SK-N-SH (cell line): ENCODE data around the gene SPTBN1. TPM values are rescaled to one million over a fixed set of nuclear protein-coding genes. Genes with fewer than 3 reads are reported as not detected.
A peak's percentile ranks its signal among the peaks of the same experiment; 100 is the strongest.

Source experiments
- CTCF ChIA-PET: fragments of 300-600, 350-600 bp; formaldehyde crosslinking; extraction: SDS; loops from one replicate; lab custom pipeline; 2021; lab: Yijun Ruan, JAX
- POLR2A ChIA-PET: fragments of 350-600 bp; sonication (Branson Sonifier 250); formaldehyde crosslinking; extraction: SDS; loops from one replicate; lab custom pipeline; 2020; ENCODE audit warnings: antibody characterized with exemption, inconsistent platforms; lab: Yijun Ruan, JAX
- DNase-seq: peaks from one replicate; pipeline ENCODE4 v3.0.0; 2012
- H2AFZ ChIP-seq: fragments of 200-600 bp; sonication (generic); 2 replicates; pipeline ENCODE4 v1.8.1; 2016; ENCODE audit warnings: antibody characterized with exemption, mild to moderate bottlenecking, low read depth
- H3F3A ChIP-seq: fragments of 200-600 bp; sonication (generic); replicated peaks from 2 replicates; pipeline ENCODE3; 2016; ENCODE audit warnings: antibody characterized with exemption, mild to moderate bottlenecking; ENCODE audit not compliant: insufficient read depth
- H3K27ac ChIP-seq, 2 experiments: fragments of 200-500 bp in 1 of 2; fragments of 200-600 bp in 1 of 2; sonication (Bioruptor generic) in 1 of 2; sonication (generic), shearing (Covaris generic) in 1 of 2; 2 replicates each; pipeline versions ENCODE4 v1.5.1 to v1.6.1; 2014 to 2016; ENCODE audit warnings: low read depth in 2 of 2, inconsistent platforms in 1 of 2, low read length in 1 of 2, mild to moderate bottlenecking in 1 of 2, mixed read lengths in 1 of 2
- H3K27me3 ChIP-seq: fragments of 200-600 bp; sonication (generic), shearing (Covaris generic); 2 replicates; pipeline ENCODE4 v1.6.1; 2016; ENCODE audit warnings: mixed run types; ENCODE audit not compliant: insufficient read depth
- H3K36me3 ChIP-seq, 2 experiments: fragments of 200-500 bp in 1 of 2; fragments of 200-600 bp in 1 of 2; sonication (Bioruptor generic) in 1 of 2; sonication (generic) in 1 of 2; replicated peaks in 1 of 2; 2 replicates each; pipeline versions ENCODE3 to v1.5.1; 2014 to 2016; ENCODE audit warnings: low read length in 1 of 2, mild to moderate bottlenecking in 1 of 2; ENCODE audit not compliant: insufficient read depth in 2 of 2, control insufficient read depth in 1 of 2
- H3K4me1 ChIP-seq, 2 experiments: fragments of 200-500 bp in 1 of 2; fragments of 200-600 bp in 1 of 2; sonication (Bioruptor generic) in 1 of 2; sonication (generic), shearing (Covaris generic) in 1 of 2; 2 replicates each; pipeline versions ENCODE4 v1.5.1 to v1.6.1; 2014 to 2016; ENCODE audit warnings: low read depth in 1 of 2, low read length in 1 of 2, mixed run types in 1 of 2; ENCODE audit not compliant: insufficient read depth in 2 of 2, control insufficient read depth in 1 of 2
- H3K4me2 ChIP-seq: fragments of 200-600 bp; sonication (generic), shearing (Covaris generic); 2 replicates; pipeline ENCODE4 v1.6.1; 2017; ENCODE audit warnings: mixed run types
- H3K4me3 ChIP-seq, 2 experiments: fragments of 200-500 bp in 1 of 2; fragments of 200-600 bp in 1 of 2; sonication (Bioruptor generic) in 1 of 2; sonication (generic), shearing (Covaris generic) in 1 of 2; 2 replicates each; pipeline versions ENCODE4 v1.5.1 to v1.8.1; 2014 to 2016; ENCODE audit warnings: low read depth in 2 of 2, inconsistent platforms in 1 of 2, low read length in 1 of 2, mild to moderate bottlenecking in 1 of 2, mixed read lengths in 1 of 2, moderate library complexity in 1 of 2
- H3K79me2 ChIP-seq: fragments of 200-600 bp; sonication (generic); 2 replicates; pipeline ENCODE4 v1.8.1; 2017; ENCODE audit warnings: mild to moderate bottlenecking; ENCODE audit not compliant: insufficient read depth
- H3K9ac ChIP-seq: fragments of 200-600 bp; sonication (generic); 2 replicates; pipeline ENCODE4 v1.6.1; 2017; ENCODE audit warnings: mixed run types
- H3K9me2 ChIP-seq: fragments of 200-600 bp; sonication (generic); 2 replicates; pipeline ENCODE4 v1.6.1; 2017; ENCODE audit warnings: mixed run types
- H3K9me3 ChIP-seq: fragments of 200-600 bp; sonication (generic); 2 replicates; pipeline ENCODE4 v1.6.1; 2017; ENCODE audit warnings: mixed run types, mild to moderate bottlenecking, moderate library complexity
- H4K20me1 ChIP-seq: fragments of 200-600 bp; sonication (generic); 2 replicates; pipeline ENCODE4 v1.6.1; 2017; ENCODE audit warnings: mild to moderate bottlenecking, mixed run types; ENCODE audit not compliant: insufficient read depth
- EP300 ChIP-seq, 2 experiments: IDR thresholded peaks; 2 replicates each; pipeline versions ENCODE4 v1.4.0 to v1.6.1; 2012; ENCODE audit warnings: borderline replicate concordance in 1 of 2, low read depth in 1 of 2, low read length in 1 of 2
- FOXJ3 ChIP-seq: sonication (generic); formaldehyde crosslinking; IDR thresholded peaks from 2 replicates; pipeline ENCODE4 v1.5.1; 2020; ENCODE audit warnings: mild to moderate bottlenecking, missing genetic modification reagents
- FOXM1 ChIP-seq: IDR thresholded peaks from 2 replicates; pipeline ENCODE4 v1.4.0; 2012; ENCODE audit warnings: low read depth, mild to moderate bottlenecking
- JUND ChIP-seq: IDR thresholded peaks from 2 replicates; pipeline ENCODE4 v1.4.0; 2012
- POLR2AphosphoS5 ChIP-seq: IDR thresholded peaks from 2 replicates; pipeline ENCODE4 v1.6.1; 2012; ENCODE audit warnings: low read depth, low read length
- RAD21 ChIP-seq: IDR thresholded peaks from 2 replicates; pipeline ENCODE4 v1.6.1; 2012; ENCODE audit warnings: mild to moderate bottlenecking, low read length
- RXRA ChIP-seq: IDR thresholded peaks from 2 replicates; pipeline ENCODE4 v1.4.0; 2012; ENCODE audit warnings: low read depth, mild to moderate bottlenecking, borderline replicate concordance
- SIN3A ChIP-seq: IDR thresholded peaks from 2 replicates; pipeline ENCODE4 v1.6.1; 2012; ENCODE audit warnings: low read depth, mild to moderate bottlenecking, low read length, moderate library complexity, borderline replicate concordance
- TCF12 ChIP-seq: IDR thresholded peaks from 2 replicates; pipeline ENCODE4 v1.4.0; 2012
- TEAD4 ChIP-seq: IDR thresholded peaks from 2 replicates; pipeline ENCODE4 v1.4.0; 2012; ENCODE audit warnings: mild to moderate bottlenecking, borderline replicate concordance; ENCODE audit not compliant: insufficient read depth
- YY1 ChIP-seq: IDR thresholded peaks from 2 replicates; pipeline ENCODE4 v1.4.0; 2012; ENCODE audit warnings: low read depth, mild to moderate bottlenecking
- WGBS: methylation state at CpG from one replicate; pipeline ENCODE4 v1.1.6; 2017; ENCODE audit warnings: low lambda C conversion rate; 5-methylcytosine and 5-hydroxymethylcytosine counted together
- polyA plus RNA-seq, 3 experiments: library from polyadenylated mRNA; depleted of rRNA; stranded (reverse); fragments of >200 nt; gene quantifications; 2 replicates each; pipeline ENCODE4 v1.2.3, GENCODE V29; 2012
- TF ChIP-seq, protein P1 (sequence below): fragments of 200-600 bp; sonication (generic); IDR thresholded peaks from 2 replicates; pipeline ENCODE4 v1.6.1; 2017; ENCODE audit warnings: antibody characterized with exemption, mild to moderate bottlenecking, moderate library complexity
- TF ChIP-seq, protein P2 (sequence below): IDR thresholded peaks from 2 replicates; pipeline ENCODE4 v1.4.0; 2012; ENCODE audit warnings: low read depth
- TF ChIP-seq, protein P3 (sequence below): IDR thresholded peaks from 2 replicates; pipeline ENCODE4 v1.4.0; 2012; ENCODE audit warnings: low read depth, borderline replicate concordance

SPTBN1 gene
- polyA plus RNA-seq, 1 of the 3 experiments (the other 2 are of a cell fraction): 29.1 TPM

DNA sequence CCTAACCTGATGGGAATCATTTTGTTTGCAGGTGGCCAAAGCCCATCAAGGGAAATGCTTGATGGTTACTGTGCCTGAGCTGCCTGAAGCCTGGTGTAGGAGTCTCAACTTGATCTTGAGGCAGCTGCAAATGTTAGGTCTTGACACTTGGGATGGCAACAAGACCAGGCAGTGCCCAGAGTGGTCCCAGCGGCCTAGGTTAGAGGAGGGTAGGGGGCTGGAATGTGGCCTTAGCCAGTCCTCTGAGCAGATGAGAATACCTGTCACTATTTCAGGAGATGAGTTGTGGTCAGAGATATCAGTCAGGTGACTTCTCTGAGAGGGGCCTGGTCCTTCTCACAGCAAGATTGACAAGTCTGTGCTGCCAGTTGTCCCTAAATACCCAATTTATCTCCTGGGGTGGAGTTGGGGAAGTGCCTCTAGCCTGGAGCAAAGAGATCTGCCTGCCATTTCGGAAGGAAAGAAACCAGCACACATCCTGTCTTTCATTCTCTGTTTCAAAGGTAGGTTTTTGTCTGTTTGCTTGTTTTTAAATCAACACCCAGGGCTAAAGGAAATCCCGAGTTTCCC, 13.4 kb downstream of the SPTBN1 start:
- POLR2A ChIA-PET: no interaction called here
- Histone ChIP-seq H3K4me2 (0 out of 2 replicates have a peak overlapping the region, but pooled peaks have one; percentile 29), H3K79me2 (peaks cover 87% of the 10 kb centered on the region), H3F3A (peaks cover 17% of the 10 kb centered on the region), H2AFZ (no peak overlapping the region), H3K4me1 (peaks cover 34 to 36% of the 10 kb centered on the region in 2 experiments), H3K9ac (no peak overlapping the region), H3K27ac (peak overlapping the region; percentile 48 to 86), H3K36me3 (no peaks in the 10 kb centered on the region), H3K9me3 (no peaks in the 10 kb centered on the region), H4K20me1 (peaks cover 68% of the 10 kb centered on the region), H3K27me3 (no peaks in the 10 kb centered on the region), H3K9me2 (no peaks in the 10 kb centered on the region), H3K4me3 (no peak overlapping the region)
- 56% methylated on average over 3 of the region's 3 CpGs for WGBS
- CTCF ChIA-PET: interaction anchor here (0.7 to 0.8 kb wide), 2 partner anchors 12 to 181 kb away, joined by 3 to 4 read pairs; no protein-coding TSS in a partner anchor
- TF ChIP-seq RAD21 (no peak), TCF12 (peak; percentile 42; the same call in 1 of the 2 replicates), EP300 (IDR thresholded peaks at IDR 0.05; ENCODE audit: borderline replicate concordance in 1 of 2, low read depth in 1 of 2, low read length in 1 of 2) (peak in 1 of 2 experiments; percentile 59; a peak in 1 of 4 replicates)
- DNase-seq: peak; percentile 51

DNA sequence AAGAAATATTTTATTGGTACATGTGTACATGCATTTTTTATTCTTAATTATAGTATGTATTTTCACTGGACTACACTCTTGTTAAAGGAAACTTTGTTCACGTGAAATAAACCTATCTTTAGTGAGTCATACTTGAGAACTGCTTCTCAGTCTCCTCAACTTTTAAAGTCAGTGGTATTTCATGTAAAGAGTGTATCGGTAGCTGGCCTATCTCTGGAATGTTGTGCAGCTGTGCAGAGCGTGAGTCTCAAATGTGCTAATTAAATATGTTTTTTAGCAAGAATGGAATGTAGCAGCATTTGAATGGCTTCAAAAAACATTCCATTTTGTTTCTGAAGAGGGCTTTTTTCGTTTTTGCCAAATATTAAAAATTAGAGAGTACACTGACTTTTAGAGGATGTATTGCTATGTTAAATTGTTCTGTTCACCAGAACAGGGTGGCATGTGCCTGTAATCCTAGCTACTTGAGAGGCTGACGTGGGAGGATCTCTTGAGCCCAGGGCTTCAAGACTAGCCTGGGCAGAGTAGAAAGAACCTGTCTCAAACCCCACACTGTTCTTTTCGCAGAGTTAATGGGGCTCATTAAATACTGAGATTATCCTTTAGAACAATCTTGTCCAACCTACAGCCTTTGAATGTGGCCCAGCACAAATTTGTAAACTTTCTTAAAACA, 14.3 kb downstream of the SPTBN1 start:
- Histone ChIP-seq H3K9ac (no peak overlapping the region), H3K4me2 (peak overlapping the region; percentile 29), H3K27ac (peak overlapping the region; percentile 48 to 86), H3K9me3 (no peaks in the 10 kb centered on the region), H3K4me3 (no peak overlapping the region), H3K79me2 (peaks cover 87% of the 10 kb centered on the region), H2AFZ (no peak overlapping the region), H3K9me2 (no peaks in the 10 kb centered on the region), H3K27me3 (no peaks in the 10 kb centered on the region), H3F3A (peaks cover 17% of the 10 kb centered on the region), H3K36me3 (no peaks in the 10 kb centered on the region), H4K20me1 (peaks cover 64% of the 10 kb centered on the region), H3K4me1 (peaks cover 34 to 37% of the 10 kb centered on the region in 2 experiments)
- WGBS: 62% methylated on average over 6 of the region's 6 CpGs
- CTCF ChIA-PET: interaction anchor here (1.0 kb wide), 1 partner anchor 25 kb away, joined by 3 read pairs; no protein-coding TSS in a partner anchor
- POLR2A ChIA-PET: no interaction called here
- TF ChIP-seq FOXJ3 (CRISPR knock-in tag) (no peak), FOXM1 (no peak), TCF12 (0 out of 2 replicates have a peak, but pooled peaks have one; percentile 12), SIN3A (no peak), RAD21 (no peak), YY1 (no peak), POLR2AphosphoS5 (no peak), TEAD4 (no peak), JUND (no peak), RXRA (no peak)
- TF ChIP-seq, protein P1, sequence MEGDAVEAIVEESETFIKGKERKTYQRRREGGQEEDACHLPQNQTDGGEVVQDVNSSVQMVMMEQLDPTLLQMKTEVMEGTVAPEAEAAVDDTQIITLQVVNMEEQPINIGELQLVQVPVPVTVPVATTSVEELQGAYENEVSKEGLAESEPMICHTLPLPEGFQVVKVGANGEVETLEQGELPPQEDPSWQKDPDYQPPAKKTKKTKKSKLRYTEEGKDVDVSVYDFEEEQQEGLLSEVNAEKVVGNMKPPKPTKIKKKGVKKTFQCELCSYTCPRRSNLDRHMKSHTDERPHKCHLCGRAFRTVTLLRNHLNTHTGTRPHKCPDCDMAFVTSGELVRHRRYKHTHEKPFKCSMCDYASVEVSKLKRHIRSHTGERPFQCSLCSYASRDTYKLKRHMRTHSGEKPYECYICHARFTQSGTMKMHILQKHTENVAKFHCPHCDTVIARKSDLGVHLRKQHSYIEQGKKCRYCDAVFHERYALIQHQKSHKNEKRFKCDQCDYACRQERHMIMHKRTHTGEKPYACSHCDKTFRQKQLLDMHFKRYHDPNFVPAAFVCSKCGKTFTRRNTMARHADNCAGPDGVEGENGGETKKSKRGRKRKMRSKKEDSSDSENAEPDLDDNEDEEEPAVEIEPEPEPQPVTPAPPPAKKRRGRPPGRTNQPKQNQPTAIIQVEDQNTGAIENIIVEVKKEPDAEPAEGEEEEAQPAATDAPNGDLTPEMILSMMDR: no peak
- TF ChIP-seq, protein P2, sequence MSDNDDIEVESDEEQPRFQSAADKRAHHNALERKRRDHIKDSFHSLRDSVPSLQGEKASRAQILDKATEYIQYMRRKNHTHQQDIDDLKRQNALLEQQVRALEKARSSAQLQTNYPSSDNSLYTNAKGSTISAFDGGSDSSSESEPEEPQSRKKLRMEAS: 0 out of 2 replicates have a peak, but pooled peaks have one; percentile 11
- TF ChIP-seq, protein P3, sequence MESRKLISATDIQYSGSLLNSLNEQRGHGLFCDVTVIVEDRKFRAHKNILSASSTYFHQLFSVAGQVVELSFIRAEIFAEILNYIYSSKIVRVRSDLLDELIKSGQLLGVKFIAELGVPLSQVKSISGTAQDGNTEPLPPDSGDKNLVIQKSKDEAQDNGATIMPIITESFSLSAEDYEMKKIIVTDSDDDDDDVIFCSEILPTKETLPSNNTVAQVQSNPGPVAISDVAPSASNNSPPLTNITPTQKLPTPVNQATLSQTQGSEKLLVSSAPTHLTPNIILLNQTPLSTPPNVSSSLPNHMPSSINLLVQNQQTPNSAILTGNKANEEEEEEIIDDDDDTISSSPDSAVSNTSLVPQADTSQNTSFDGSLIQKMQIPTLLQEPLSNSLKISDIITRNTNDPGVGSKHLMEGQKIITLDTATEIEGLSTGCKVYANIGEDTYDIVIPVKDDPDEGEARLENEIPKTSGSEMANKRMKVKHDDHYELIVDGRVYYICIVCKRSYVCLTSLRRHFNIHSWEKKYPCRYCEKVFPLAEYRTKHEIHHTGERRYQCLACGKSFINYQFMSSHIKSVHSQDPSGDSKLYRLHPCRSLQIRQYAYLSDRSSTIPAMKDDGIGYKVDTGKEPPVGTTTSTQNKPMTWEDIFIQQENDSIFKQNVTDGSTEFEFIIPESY: no peak
- DNase-seq: no peak
